ENCODE results near the gene PTPN14.

- TF ChIP-seq POLR2A (IDR thresholded peaks at IDR 0.05; ENCODE audit: low read length) (no peak), GATA1 (IDR thresholded peaks at IDR 0.05; ENCODE audit: low read depth, low read length) (no peak)
Measured at GRCh38 chr1:214423045-214423444, 128.4 kb downstream of the PTPN14 start.
